GM19324 (cell line): ENCODE data around the gene LRPAP1.

Experiments
- ATAC-seq: cut with Tn5 transposase; IDR thresholded peaks from one replicate; pipeline ENCODE4 v1.9.1; 2021; ENCODE audit warnings: mild to moderate bottlenecking, moderate library complexity; ENCODE audit not compliant: unreplicated experiment, low FRiP score

The LRPAP1 gene

GRCh38 chr4:3489451-3489962 is 42.7 kb downstream of the LRPAP1 start:
- ATAC-seq: no peak

- ATAC-seq: no peak
These were observed 43.4 kb downstream of the LRPAP1 start for GRCh38 chr4:3488820-3489219.

- ATAC-seq: no peak
These were observed 44.4 kb downstream of the LRPAP1 start for GRCh38 chr4:3487861-3488260.

- no peak for ATAC-seq
These were observed 45.4 kb downstream of the LRPAP1 start for GRCh38 chr4:3486541-3487540.

DNA sequence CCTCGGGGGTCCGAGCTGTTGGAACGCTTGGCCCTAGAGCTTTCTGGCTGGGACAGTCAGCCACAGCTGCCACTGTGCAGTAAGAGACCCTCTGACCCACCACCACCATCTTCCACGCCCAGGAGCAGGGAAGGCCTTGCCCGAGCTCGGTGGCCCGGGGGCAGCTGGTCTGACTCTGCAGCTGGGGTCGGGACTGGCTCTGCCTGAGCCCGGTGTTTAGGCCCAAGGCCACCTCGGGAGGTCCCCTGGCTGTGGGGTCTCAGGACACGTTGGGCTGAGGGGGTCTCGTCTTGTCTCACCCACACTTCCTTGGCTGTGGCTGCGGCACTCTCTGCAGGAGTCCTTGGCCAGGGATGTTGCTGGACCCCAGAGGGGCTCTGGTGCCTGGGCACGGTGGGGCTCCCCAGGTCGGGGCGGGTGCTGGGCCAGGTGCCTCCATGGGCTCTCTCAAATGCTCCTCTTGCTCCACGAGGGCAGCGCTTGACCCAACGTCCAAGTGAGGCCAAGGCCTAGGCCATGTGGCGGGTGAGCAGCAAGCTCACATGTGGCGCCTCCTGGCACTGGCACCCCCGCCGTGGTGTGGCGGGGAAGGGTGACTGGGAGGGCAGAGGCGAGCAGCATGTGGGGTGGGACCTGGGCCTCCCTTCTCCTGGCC is 46.2 kb downstream of the LRPAP1 start:
- ATAC-seq: no peak

GRCh38 chr4:3485011-3485791 is 47.0 kb downstream of the LRPAP1 start:
- ATAC-seq: no peak

- no peak for ATAC-seq
These were observed 47.9 kb downstream of the LRPAP1 start for GRCh38 chr4:3484057-3484973.

- no peak for ATAC-seq
These were observed 48.7 kb downstream of the LRPAP1 start for GRCh38 chr4:3483471-3483921.

DNA sequence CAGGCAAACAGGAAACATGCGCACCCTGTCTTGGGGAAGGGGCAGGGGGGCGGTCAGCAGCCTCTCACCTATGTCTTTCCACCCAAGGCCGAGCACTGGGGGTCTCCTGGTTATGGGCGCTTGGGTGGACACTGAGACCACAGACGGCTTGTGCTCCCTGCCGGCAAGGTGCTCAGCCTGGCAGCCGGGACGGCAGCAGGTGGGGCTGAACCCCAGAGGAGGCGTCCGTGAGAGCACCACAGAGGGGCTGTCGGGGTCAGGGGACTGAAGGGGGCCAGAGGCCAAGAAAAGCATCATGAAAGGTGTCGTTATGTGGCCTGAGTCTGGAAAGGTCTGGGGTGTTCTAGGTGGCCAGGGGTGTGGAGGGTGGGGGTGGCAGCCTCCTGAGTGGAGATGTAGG is 49.5 kb downstream of the LRPAP1 start:
- ATAC-seq: no peak

GRCh38 chr4:3481783-3482393 is 50.3 kb downstream of the LRPAP1 start:
- no peak for ATAC-seq

DNA sequence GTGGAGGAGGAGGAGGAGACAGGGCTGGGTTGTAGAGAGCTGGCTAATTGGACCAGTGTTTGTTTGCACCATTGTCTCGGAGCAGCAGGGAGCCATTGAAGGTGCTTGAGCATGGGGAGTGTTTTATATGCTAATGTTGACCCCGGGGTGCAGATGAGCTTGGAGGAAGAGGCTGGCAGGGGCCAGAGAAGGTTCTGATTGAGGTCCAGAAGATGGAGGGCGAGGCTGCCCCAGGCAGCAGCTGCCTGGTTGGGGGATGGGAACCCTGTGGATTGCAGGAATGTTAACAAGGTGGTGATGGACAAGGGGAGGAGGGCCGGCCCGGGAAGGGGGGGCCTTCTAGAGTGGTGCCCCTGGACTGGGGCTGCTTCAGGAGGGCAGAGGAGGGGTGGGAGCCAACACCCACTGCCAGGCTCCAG is 51.1 kb downstream of the LRPAP1 start:
- ATAC-seq: no peak

GRCh38 chr4:3480528-3481112 is 51.6 kb downstream of the LRPAP1 start:
- ATAC-seq: no peak

- ATAC-seq: no peak
These were observed 52.7 kb downstream of the LRPAP1 start for GRCh38 chr4:3479358-3480101.

GRCh38 chr4:3478446-3479357 is 53.5 kb downstream of the LRPAP1 start:
- no peak for ATAC-seq

DNA sequence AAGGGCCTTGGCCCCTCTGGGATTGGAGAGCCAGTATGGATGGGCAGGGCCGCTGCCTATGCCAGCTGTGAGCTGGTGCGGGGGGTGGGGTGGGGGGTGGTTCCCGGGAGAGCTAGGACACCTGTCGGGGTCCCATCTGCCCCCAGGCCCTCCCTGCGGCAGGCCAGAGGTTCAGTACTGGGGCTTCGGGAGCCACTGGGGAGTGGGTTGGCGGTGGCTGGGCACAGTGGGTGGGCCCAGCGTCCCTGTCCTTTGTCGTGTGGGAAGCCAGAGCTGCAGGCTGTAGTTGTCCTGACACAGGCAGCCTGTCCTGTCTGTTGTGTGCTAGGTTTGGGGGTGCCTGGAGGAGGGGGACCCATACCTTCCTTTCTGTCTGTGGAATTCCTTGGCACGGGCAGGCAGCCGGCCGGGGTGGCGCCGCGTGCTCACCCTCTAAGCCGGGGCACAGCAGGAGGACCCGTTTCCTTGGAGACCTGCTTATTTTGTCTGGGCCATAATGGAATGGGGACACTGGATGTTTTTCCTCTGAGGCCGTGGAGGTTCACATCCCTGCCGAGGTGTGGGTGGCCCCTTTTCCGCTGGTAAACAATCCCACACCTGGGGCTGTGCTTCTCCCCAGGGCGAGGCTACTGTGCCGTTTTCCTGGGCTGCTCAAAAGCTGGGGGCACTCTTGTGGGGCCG is 54.3 kb downstream of the LRPAP1 start:
- no peak for ATAC-seq

DNA sequence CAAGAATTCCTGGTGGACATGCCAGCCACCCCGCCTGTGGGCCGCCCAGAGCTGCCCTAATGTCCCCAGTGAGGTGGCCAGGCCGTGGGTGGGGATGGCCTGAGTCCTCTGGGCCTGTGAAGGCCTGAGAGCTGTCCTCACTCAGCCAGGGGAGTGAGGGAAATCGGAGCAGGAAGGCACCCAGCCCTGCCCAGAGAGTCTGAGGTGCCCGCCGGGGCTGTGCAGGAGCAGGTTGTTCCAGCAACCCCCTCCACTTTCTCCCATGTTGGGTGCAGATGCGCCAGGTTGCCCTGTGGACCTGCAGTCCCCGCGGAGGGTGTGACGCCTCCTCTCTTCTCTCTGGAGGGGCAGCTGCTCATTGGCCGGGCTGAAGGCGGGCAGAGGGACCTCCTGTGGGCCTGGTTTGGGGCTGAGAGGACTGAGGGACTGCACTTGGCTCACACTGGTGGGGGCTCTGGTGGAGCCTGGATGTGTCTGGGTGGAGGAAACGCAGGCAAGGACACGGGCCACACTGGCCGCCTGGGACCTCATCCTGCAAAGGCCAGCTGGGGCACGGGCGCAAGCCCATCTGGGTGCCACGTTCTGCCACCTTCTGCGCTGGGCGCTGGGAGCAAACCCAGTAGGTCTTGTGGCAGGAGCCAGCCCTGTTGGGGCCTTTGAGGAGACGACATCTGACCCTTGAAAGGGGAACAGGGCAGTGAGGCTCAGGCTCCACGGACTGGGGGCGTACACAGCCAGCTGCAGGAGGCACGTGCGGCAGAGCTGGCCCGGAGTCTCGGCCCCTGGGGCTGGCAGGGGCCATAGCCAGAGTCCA is 55.1 kb downstream of the LRPAP1 start:
- no peak for ATAC-seq
